ENCODE results near the gene AGPS. TPM values are rescaled to one million over a fixed set of nuclear protein-coding genes. Genes with fewer than 3 reads are reported as not detected.
A peak's percentile ranks its signal among the peaks of the same experiment; 100 is the strongest.

Gene AGPS
- total and polyA plus RNA-seq, 9 of the 15 experiments (the other 6 are each of a cell fraction or from before 2014, with no cell fraction given) = 15.5 to 211 (median 63.1) TPM

DNA sequence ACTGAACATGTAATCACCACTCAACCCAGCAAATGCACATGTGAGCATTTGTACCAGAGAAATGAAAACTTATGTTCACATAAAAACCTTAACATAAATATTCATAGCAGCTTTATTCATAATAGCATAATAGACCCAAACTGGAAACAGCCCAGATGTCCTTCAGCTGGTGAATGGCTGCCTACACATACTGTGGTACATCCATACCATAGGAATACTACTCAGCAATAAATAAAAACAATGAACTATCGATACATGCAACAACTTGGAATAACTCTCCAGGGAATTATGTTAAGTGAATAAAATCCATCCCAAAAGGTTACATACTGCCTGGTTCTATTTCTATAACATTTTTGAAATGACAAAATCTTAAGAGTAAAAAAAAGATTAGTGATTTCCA lies 140.0 kb downstream of the AGPS start:
- no peaks in the 10 kb centered on the region for H3K9me1 ChIP-seq (ENCODE audit: control insufficient read depth, insufficient read depth, low read length)
- no peak for TF ChIP-seq DACH1 (IDR thresholded peaks at IDR 0.05; ENCODE audit: partially characterized antibody)
- TF ChIP-seq ZNF253 (CRISPR knock-in tag; conservative IDR thresholded peaks at IDR 0.05) = no peak
- TF ChIP-seq RBM17 (IDR thresholded peaks at IDR 0.05; ENCODE audit: borderline replicate concordance, low read depth, low read length) = no peak
- no peak for TF ChIP-seq NR1H2 (CRISPR knock-in tag; IDR thresholded peaks at IDR 0.05)
- TF ChIP-seq EP400 (IDR thresholded peaks at IDR 0.05) = no peak
- no peaks in the 10 kb centered on the region for H3K79me2 ChIP-seq (ENCODE audit: control insufficient read depth, insufficient read depth, low read length)
- intact Hi-C loops (cut with micrococcal nuclease) = no loop called here
- H3K27me3 ChIP-seq (ENCODE audit: control insufficient read depth in 2 of 2, insufficient read depth in 2 of 2, low read length in 2 of 2) = no peaks in the 10 kb centered on the region
- FAIRE-seq = no peak
- H4K20me1 ChIP-seq (replicated peaks; ENCODE audit: control insufficient read depth, insufficient read depth, low read length) = no peaks in the 10 kb centered on the region
- in situ Hi-C loops (cut with MboI) = no loop called here
- CTCF ChIA-PET (ENCODE audit: low intra/inter-chr PET ratio) = no interaction called here
- H3K27ac ChIP-seq (ENCODE audit: extremely low read depth, low read depth, low read length) = no peak overlapping the region
- POLR2A ChIA-PET = interaction anchor here (1.0 to 2.1 kb wide), 3 partner anchors 9 to 17 kb away, joined by 3 to 11 read pairs (median 8); no protein-coding TSS in a partner anchor
- H3K4me2 ChIP-seq (ENCODE audit: insufficient read depth, low read length) = no peak overlapping the region
- no peaks in the 10 kb centered on the region for H3K4me1 ChIP-seq (replicated peaks in 1 of 2; ENCODE audit: control insufficient read depth in 2 of 2, insufficient read depth in 2 of 2, low read length in 2 of 2)
- H3K9ac ChIP-seq (ENCODE audit: insufficient read depth in 1 of 2, low read depth in 2 of 2, low read length in 2 of 2) = no peak overlapping the region
- no peak overlapping the region for H3K4me3 ChIP-seq
- no peak for ATAC-seq
- H3K9me3 ChIP-seq (replicated peaks; ENCODE audit: control insufficient read depth, insufficient read depth, low read depth, low read length) = no peaks in the 10 kb centered on the region
- WGBS (ENCODE audit: insufficient coverage, low coverage, missing lambda C conversion rate) = 93% methylated on average over 1 of the region's 1 CpG
- DNase-seq (ENCODE audit: extremely low read depth in 1 of 4, low spot score in 3 of 4) = no peak
- H3K36me3 ChIP-seq (ENCODE audit: control insufficient read depth, insufficient read depth, low read length) = peaks cover 9% of the 10 kb centered on the region; the same call in 1 of the 3 replicates
- H2AFZ ChIP-seq (ENCODE audit: low read depth, low read length) = no peak overlapping the region
- no TSS peak for BruUV-seq (replicated peaks)

GRCh38 chr2:177533253-177533652 lies 140.7 kb downstream of the AGPS start:
- FAIRE-seq = no peak
- Histone ChIP-seq H3K36me3 (ENCODE audit: control insufficient read depth, insufficient read depth, low read length) (peaks cover 11% of the 10 kb centered on the region; the same call in 2 of the 3 replicates), H3K4me1 (replicated peaks in 1 of 2; ENCODE audit: control insufficient read depth in 2 of 2, insufficient read depth in 2 of 2, low read length in 2 of 2) (no peaks in the 10 kb centered on the region), H3K27me3 (ENCODE audit: control insufficient read depth in 2 of 2, insufficient read depth in 2 of 2, low read length in 2 of 2) (no peaks in the 10 kb centered on the region), H3K9ac (ENCODE audit: insufficient read depth in 1 of 2, low read depth in 2 of 2, low read length in 2 of 2) (no peak overlapping the region), H3K79me2 (ENCODE audit: control insufficient read depth, insufficient read depth, low read length) (no peaks in the 10 kb centered on the region), H3K4me3 (no peak overlapping the region), H3K9me1 (ENCODE audit: control insufficient read depth, insufficient read depth, low read length) (no peaks in the 10 kb centered on the region), H3K9me3 (replicated peaks; ENCODE audit: control insufficient read depth, insufficient read depth, low read depth, low read length) (no peaks in the 10 kb centered on the region), H3K27ac (ENCODE audit: extremely low read depth, low read depth, low read length) (no peak overlapping the region), H2AFZ (ENCODE audit: low read depth, low read length) (no peak overlapping the region), H4K20me1 (replicated peaks; ENCODE audit: control insufficient read depth, insufficient read depth, low read length) (no peaks in the 10 kb centered on the region), H3K4me2 (ENCODE audit: insufficient read depth, low read length) (no peak overlapping the region)
- BruUV-seq (replicated peaks) = no TSS peak
- ChIA-PET CTCF (ENCODE audit: low intra/inter-chr PET ratio) (no interaction called here), POLR2A (interaction anchor here (0.7 to 2.1 kb wide), 5 partner anchors 8 to 207 kb away, joined by 3 to 11 read pairs (median 5); no protein-coding TSS in a partner anchor)
- peak; percentile 48; the same call in 1 of the 3 replicates for ATAC-seq
- intact Hi-C loops (cut with micrococcal nuclease) (no loop called here), in situ Hi-C loops (cut with MboI) (no loop called here)
- DNase-seq (ENCODE audit: extremely low read depth in 1 of 4, low spot score in 3 of 4) = no peak
- TF ChIP-seq PTRF (tag; IDR thresholded peaks at IDR 0.05) = no peak
- no peak for TF ChIP-seq CEBPZ (IDR thresholded peaks at IDR 0.05; ENCODE audit: borderline replicate concordance, low read depth, low read length)
- no peak for TF ChIP-seq THRA (IDR thresholded peaks at IDR 0.05)
- TF ChIP-seq TAF7 (tag; IDR thresholded peaks at IDR 0.05) = no peak
- TF ChIP-seq KDM4B (IDR thresholded peaks at IDR 0.05; ENCODE audit: borderline replicate concordance in 2 of 2, low read depth in 1 of 2) = no peak
- no peak for TF ChIP-seq SIRT6 (IDR thresholded peaks at IDR 0.05; ENCODE audit: low read depth, low read length)
- no peak for TF ChIP-seq ZNF253 (CRISPR knock-in tag; conservative IDR thresholded peaks at IDR 0.05)
- TF ChIP-seq POLR2AphosphoS5 (IDR thresholded peaks at IDR 0.05; ENCODE audit: control insufficient read depth, insufficient read depth, low read depth, low read length) = no peak
- TF ChIP-seq ZNF583 (CRISPR knock-in tag; IDR thresholded peaks at IDR 0.05) = no peak
